ENCODE data around the gene CARD19. TPM values are rescaled to one million over a fixed set of nuclear protein-coding genes. Genes with fewer than 3 reads are reported as not detected.
"Not testable (repeated sequence)": the region's sequence is repeated elsewhere in the genome, so short reads cannot be mapped to it uniquely, and the experiment has no call there.

CARD19 gene
- total and polyA plus RNA-seq, 4 experiments from 2014 or later: 57.8 to 88.7 (median 64.9) TPM

DNA sequence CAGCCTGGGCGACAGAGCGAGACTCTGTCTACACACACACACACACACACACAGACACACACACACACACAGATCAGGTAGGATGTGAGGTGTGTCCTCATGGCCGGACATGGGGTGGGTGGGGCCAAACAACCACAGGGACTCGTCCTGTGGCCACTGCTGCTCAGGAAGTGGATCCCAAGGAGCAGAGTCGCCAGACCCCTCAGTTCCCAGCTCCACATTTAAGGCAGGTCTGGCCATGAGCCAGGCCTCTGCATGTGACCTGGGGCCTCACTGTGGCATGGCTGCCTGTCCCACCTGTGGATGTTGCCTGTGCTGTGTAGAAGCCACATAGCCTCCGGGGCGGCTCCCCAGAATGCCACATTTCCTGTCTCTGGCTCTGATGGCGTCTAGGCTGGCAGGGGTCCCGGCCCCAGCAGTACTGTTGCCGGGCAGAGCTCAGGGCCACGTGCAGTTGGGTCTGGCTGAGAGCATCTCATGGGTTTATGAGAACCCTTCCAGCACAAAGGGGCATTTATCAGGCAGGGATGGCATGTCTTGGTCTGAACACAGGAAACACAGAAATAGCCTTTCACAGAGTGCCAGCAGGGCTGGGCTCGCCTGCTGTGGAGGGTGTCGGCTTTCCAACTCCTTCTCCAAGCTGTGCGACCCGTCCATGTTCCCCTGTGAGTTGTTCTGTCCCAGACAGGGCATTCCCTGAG is 48.0 kb downstream of the CARD19 start:
- Histone ChIP-seq H3K9me3 (ENCODE audit: control insufficient read depth in 1 of 2, low read length in 2 of 2) (no peaks in the 10 kb centered on the region), H3K27me3 (ENCODE audit: insufficient read depth, low read length) (no peaks in the 10 kb centered on the region), H3K27ac (ENCODE audit: low read depth, low read length) (peak overlapping the region; percentile 75), H3K36me3 (ENCODE audit: insufficient read depth, low read length) (no peaks in the 10 kb centered on the region), H3K4me3 (ENCODE audit: low read length in 2 of 2) (no peak overlapping the region), H3K4me1 (ENCODE audit: insufficient read depth, low read length) (peaks cover 51% of the 10 kb centered on the region)
- ChIA-PET CTCF (ENCODE audit: partially characterized antibody) (interaction anchor here (1.4 to 1.9 kb wide), 4 partner anchors 10 to 46 kb away, joined by 3 to 9 read pairs (median 6); partner anchors contain the start of gene NINJ1), POLR2A (ENCODE audit: partially characterized antibody) (interaction anchor here (0.6 to 4.5 kb wide), 18 partner anchors 10 to 474 kb away, joined by 3 to 58 read pairs (median 4); partner anchors contain the start of genes CARD19, IPPK and NINJ1)
- peak; percentile 77 to 84 (median 83) for DNase-seq
- intact Hi-C loops (cut with micrococcal nuclease): loop anchor here (1.0 kb wide), 1 partner anchor 10 kb away; the partner anchor contains the start of gene NINJ1
- Mint-ChIP-seq H3K4me3 (peak overlapping the region in 7 of 8 donors; percentile 59 to 89 (median 71)), H3K36me3 (no peaks in the 10 kb centered on the region), H3K4me1 (peaks cover 30 to 65% (median 45%) of the 10 kb centered on the region in 4 donors), H3K9me3 (peaks cover 0 to 5% (median 4%) of the 10 kb centered on the region in 8 donors), H3K27me3 (no peaks in the 10 kb centered on the region), H3K27ac (peak overlapping the region; percentile 94 to 98 (median 97))

DNA sequence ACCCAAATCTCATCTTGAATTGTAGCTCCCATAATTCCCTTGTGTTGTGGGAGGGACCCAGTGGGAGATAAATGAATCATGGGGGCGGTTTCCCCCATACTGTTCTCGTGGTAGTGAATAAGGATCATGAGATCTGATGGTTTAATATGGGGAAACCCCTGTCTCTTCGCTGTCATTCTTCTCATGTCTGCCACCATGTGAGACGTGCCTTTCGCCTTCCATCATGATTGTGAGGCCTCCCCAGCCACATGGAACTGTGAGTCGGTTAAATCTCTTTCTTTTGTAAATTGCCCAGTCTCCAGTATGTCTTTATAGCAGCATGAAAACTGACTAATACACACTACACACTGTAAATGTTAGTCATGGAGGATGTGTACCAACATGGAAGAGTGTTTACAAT is 50.7 kb downstream of the CARD19 start:
- Mint-ChIP-seq H3K4me1 (peaks cover 28 to 57% (median 42%) of the 10 kb centered on the region in 4 donors), H3K4me3 (peak overlapping the region in 1 of 8 donors; percentile 32), H3K27ac (peak overlapping the region; percentile 56 to 89 (median 70))
- H3K27me3 Mint-ChIP-seq; H3K9me3 Mint-ChIP-seq; H3K9me3 ChIP-seq (ENCODE audit: control insufficient read depth in 1 of 2, low read length in 2 of 2); H3K36me3 Mint-ChIP-seq; H3K4me3 ChIP-seq (ENCODE audit: low read length in 2 of 2); H3K27me3 ChIP-seq (ENCODE audit: insufficient read depth, low read length); intact Hi-C loops (cut with micrococcal nuclease); H3K36me3 ChIP-seq (ENCODE audit: insufficient read depth, low read length); CTCF ChIA-PET (ENCODE audit: partially characterized antibody); H3K27ac ChIP-seq (ENCODE audit: low read depth, low read length): not testable (repeated sequence)
- POLR2A ChIA-PET (ENCODE audit: partially characterized antibody): interaction anchor here (1.5 kb wide), 1 partner anchor 10 kb away, joined by 5 read pairs; no protein-coding TSS in a partner anchor
- DNase-seq: peak in 1 of 5 donors; percentile 66
- H3K4me1 ChIP-seq (ENCODE audit: insufficient read depth, low read length): peaks cover 34% of the 10 kb centered on the region

DNA sequence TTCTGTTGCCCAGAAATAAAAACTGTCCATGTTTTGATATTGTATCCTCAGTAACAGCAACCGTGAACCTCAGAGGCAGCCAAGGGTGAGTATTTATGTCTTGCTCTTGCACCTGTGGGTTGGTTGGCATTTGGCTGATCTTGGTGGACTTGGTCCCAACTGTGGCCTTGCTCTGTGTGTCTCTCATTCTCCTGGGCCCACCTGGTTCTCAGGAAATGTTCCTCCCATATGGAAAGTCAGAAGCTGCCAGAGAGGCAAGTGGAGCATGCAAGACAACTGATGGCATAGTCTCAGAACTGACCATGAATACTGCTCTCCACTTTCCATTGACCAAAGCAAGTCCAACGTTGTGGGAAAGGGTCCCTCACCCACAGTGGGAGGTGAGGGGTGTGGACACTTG is 51.6 kb downstream of the CARD19 start:
- Histone ChIP-seq H3K36me3 (ENCODE audit: insufficient read depth, low read length) (no peaks in the 10 kb centered on the region), H3K27ac (ENCODE audit: low read depth, low read length) (no peak overlapping the region), H3K27me3 (ENCODE audit: insufficient read depth, low read length) (no peaks in the 10 kb centered on the region), H3K4me3 (ENCODE audit: low read length in 2 of 2) (no peak overlapping the region), H3K4me1 (ENCODE audit: insufficient read depth, low read length) (peaks cover 25% of the 10 kb centered on the region), H3K9me3 (ENCODE audit: control insufficient read depth in 1 of 2, low read length in 2 of 2) (no peaks in the 10 kb centered on the region)
- Mint-ChIP-seq H3K4me3 (no peak overlapping the region), H3K4me1 (peaks cover 25 to 47% (median 35%) of the 10 kb centered on the region in 4 donors), H3K27me3 (no peaks in the 10 kb centered on the region), H3K9me3 (peaks cover 0 to 5% (median 4%) of the 10 kb centered on the region in 8 donors), H3K36me3 (no peaks in the 10 kb centered on the region), H3K27ac (peak overlapping the region in 5 of 7 donors; percentile 6 to 32 (median 25))
- CTCF ChIA-PET (ENCODE audit: partially characterized antibody): no interaction called here
- intact Hi-C loops (cut with micrococcal nuclease): no loop called here
- POLR2A ChIA-PET (ENCODE audit: partially characterized antibody): interaction anchor here (1.5 kb wide), 1 partner anchor 11 kb away, joined by 5 read pairs; no protein-coding TSS in a partner anchor
- DNase-seq: no peak

DNA sequence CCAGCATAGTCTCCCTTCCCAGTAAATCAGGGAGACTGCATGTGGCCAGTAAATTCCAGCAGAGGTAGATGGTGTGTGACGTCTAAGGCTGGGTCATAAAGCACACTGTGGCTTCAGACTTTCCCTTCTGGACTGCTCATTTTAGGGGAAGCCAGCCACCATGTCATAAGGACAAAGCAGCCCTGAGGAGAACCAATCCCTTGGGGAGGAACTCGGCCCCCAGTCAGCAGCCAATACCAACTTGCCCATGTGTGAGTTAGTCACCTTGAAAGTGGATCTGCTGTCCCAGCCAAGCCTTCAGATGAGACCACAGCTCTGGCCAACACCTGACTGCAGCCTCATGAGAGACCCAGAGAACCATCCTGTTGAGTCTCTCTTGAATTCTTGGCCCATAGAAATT is 52.7 kb downstream of the CARD19 start:
- H3K4me1 Mint-ChIP-seq: peaks cover 20 to 36% (median 27%) of the 10 kb centered on the region in 4 donors
- no peak for DNase-seq
- peaks cover 0 to 5% (median 4%) of the 10 kb centered on the region in 8 donors for H3K9me3 Mint-ChIP-seq
- no peaks in the 10 kb centered on the region for H3K36me3 ChIP-seq (ENCODE audit: insufficient read depth, low read length)
- no peaks in the 10 kb centered on the region for H3K27me3 Mint-ChIP-seq
- H3K4me3 Mint-ChIP-seq: no peak overlapping the region
- ChIA-PET POLR2A (ENCODE audit: partially characterized antibody) (no interaction called here), CTCF (ENCODE audit: partially characterized antibody) (no interaction called here)
- H3K4me1 ChIP-seq (ENCODE audit: insufficient read depth, low read length): peaks cover 14% of the 10 kb centered on the region
- H3K4me3 ChIP-seq (ENCODE audit: low read length in 2 of 2): no peak overlapping the region
- intact Hi-C loops (cut with micrococcal nuclease): no loop called here
- no peak overlapping the region for H3K27ac ChIP-seq (ENCODE audit: low read depth, low read length)
- peak overlapping the region in 4 of 7 donors; percentile 13 to 53 (median 29) for H3K27ac Mint-ChIP-seq
- no peaks in the 10 kb centered on the region for H3K36me3 Mint-ChIP-seq
- no peaks in the 10 kb centered on the region for H3K27me3 ChIP-seq (ENCODE audit: insufficient read depth, low read length)
- H3K9me3 ChIP-seq (ENCODE audit: control insufficient read depth in 1 of 2, low read length in 2 of 2): no peaks in the 10 kb centered on the region

DNA sequence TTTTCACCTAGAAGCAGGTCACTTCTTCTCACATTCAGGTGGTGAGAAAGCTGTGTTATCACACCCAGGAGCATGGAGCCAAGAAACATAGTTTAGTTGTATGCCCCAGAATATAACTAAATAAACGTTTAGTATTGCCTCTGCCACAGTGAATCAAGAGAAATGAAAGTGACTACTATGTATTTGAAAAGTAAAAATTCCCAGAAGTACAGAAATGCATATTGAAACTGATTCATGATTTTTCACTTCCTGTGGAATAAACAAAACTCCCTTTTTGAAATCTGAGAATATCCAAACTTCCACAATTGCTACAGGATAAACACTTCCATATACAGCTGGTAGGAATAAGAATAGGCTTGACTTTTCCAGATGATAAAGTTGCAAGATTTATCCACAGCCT is 53.3 kb downstream of the CARD19 start:
- H3K36me3 Mint-ChIP-seq: no peaks in the 10 kb centered on the region
- CTCF ChIA-PET (ENCODE audit: partially characterized antibody): no interaction called here
- peaks cover 0 to 5% (median 4%) of the 10 kb centered on the region in 8 donors for H3K9me3 Mint-ChIP-seq
- H3K4me3 ChIP-seq (ENCODE audit: low read length in 2 of 2): no peak overlapping the region
- H3K27me3 ChIP-seq (ENCODE audit: insufficient read depth, low read length): no peaks in the 10 kb centered on the region
- no peaks in the 10 kb centered on the region for H3K27me3 Mint-ChIP-seq
- no peak for DNase-seq
- no peaks in the 10 kb centered on the region for H3K36me3 ChIP-seq (ENCODE audit: insufficient read depth, low read length)
- H3K4me3 Mint-ChIP-seq: no peak overlapping the region
- H3K27ac Mint-ChIP-seq: peak overlapping the region in 2 of 7 donors; percentile 48 to 50
- no peaks in the 10 kb centered on the region for H3K9me3 ChIP-seq (ENCODE audit: control insufficient read depth in 1 of 2, low read length in 2 of 2)
- H3K4me1 Mint-ChIP-seq: peaks cover 13 to 33% (median 20%) of the 10 kb centered on the region in 4 donors
- peaks cover 8% of the 10 kb centered on the region for H3K4me1 ChIP-seq (ENCODE audit: insufficient read depth, low read length)
- intact Hi-C loops (cut with micrococcal nuclease): no loop called here
- H3K27ac ChIP-seq (ENCODE audit: low read depth, low read length): no peak overlapping the region
- POLR2A ChIA-PET (ENCODE audit: partially characterized antibody): no interaction called here

DNA sequence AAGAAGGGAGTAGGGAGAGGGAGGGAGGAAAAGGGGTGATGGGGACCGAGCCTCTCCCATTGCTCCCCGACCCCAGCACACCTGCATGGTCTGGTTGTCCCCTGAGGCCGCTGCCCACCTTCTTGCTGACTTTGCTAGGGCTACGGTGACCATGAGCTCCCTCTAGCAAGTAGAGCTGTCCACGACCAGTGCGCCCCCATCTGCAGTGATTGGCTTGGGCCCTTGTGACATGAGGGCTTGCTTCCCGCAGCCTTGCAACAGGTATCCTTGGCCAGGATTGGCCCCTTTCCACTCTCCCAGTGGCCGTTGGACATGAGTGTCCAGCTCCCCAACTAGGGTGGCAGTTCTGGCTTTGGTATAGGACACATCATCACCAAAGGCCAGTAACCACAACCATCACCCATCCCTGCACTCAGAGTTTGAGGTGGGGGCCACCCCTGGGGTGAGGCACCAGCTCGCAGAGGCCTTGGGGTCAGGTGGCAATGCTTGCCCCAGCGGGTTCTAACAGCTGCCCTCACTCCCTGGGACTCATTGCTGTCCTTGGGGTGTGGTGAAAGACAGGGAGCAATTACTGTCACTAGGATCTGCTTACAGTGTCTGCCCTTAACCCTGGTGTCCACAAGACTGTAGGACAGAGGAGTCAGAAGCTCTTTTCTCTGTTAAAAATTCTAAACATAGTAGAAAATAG is 55.2 kb downstream of the CARD19 start:
- Histone ChIP-seq H3K27me3 (ENCODE audit: insufficient read depth, low read length) (no peaks in the 10 kb centered on the region), H3K4me1 (ENCODE audit: insufficient read depth, low read length) (peaks cover under 1% of the 10 kb centered on the region), H3K4me3 (ENCODE audit: low read length in 2 of 2) (no peak overlapping the region), H3K36me3 (ENCODE audit: insufficient read depth, low read length) (no peaks in the 10 kb centered on the region), H3K27ac (ENCODE audit: low read depth, low read length) (no peak overlapping the region), H3K9me3 (ENCODE audit: control insufficient read depth in 1 of 2, low read length in 2 of 2) (no peaks in the 10 kb centered on the region)
- Mint-ChIP-seq H3K36me3 (no peaks in the 10 kb centered on the region), H3K4me1 (peaks cover 12 to 27% (median 15%) of the 10 kb centered on the region in 4 donors), H3K9me3 (peaks cover 0 to 5% (median 4%) of the 10 kb centered on the region in 8 donors), H3K27me3 (no peaks in the 10 kb centered on the region), H3K27ac (peak overlapping the region in 2 of 7 donors; percentile 7 to 27), H3K4me3 (no peak overlapping the region)
- ChIA-PET CTCF (ENCODE audit: partially characterized antibody) (interaction anchor here (1.5 kb wide), 1 partner anchor 42 kb away, joined by 5 read pairs; no protein-coding TSS in a partner anchor), POLR2A (ENCODE audit: partially characterized antibody) (interaction anchor here (1.2 kb wide), 1 partner anchor 32 kb away, joined by 3 read pairs; no protein-coding TSS in a partner anchor)
- DNase-seq: no peak
- intact Hi-C loops (cut with micrococcal nuclease): no loop called here
